ENCODE results near the gene OR2L5.

Gene OR2L5

GRCh38 chr1:248013229-248013710 lies at the start of gene OR2L5:
Gene OR2L5 (plus strand): TSS chr1:248013660. CDS start chr1:248021948, 8,288 bp downstream.
- no peak for DNase-seq

- DNase-seq, result no peak
Measured at GRCh38 chr1:247964933-247965332, 48.5 kb upstream of the OR2L5 start, which contains the start of gene OR2AK2. Gene OR2AK2 (plus strand): TSS chr1:247965233. CDS start chr1:247965377, 144 bp downstream.

GRCh38 chr1:247966532-247967204 lies 46.8 kb upstream of the OR2L5 start:
- DNase-seq, result no peak

- DNase-seq, result no peak
Measured at GRCh38 chr1:247992986-247993385, 20.5 kb upstream of the OR2L5 start.

- no peak for DNase-seq
Measured at GRCh38 chr1:247998811-247999210, 14.6 kb upstream of the OR2L5 start.

GRCh38 chr1:248000169-248000568 lies 13.3 kb upstream of the OR2L5 start:
- no peak for DNase-seq

GRCh38 chr1:248007778-248008177 lies 5.7 kb upstream of the OR2L5 start:
- no peak for DNase-seq

- no peak for DNase-seq
Measured at GRCh38 chr1:248009681-248010080, 3.8 kb upstream of the OR2L5 start.

GRCh38 chr1:248015803-248016202 lies 2.3 kb downstream of the OR2L5 start:
- DNase-seq, result no peak

- DNase-seq, result no peak
Measured at GRCh38 chr1:248029770-248030169, 16.3 kb downstream of the OR2L5 start, which contains the start of gene OR2L2. Gene OR2L2 (plus strand): TSS chr1:248030070. CDS start chr1:248038268, 8,198 bp downstream.

- no peak for DNase-seq
Measured at GRCh38 chr1:248045209-248045608, 31.7 kb downstream of the OR2L5 start.

GRCh38 chr1:248046536-248046935 lies 33.1 kb downstream of the OR2L5 start, which contains the start of gene OR2L3:
Gene OR2L3 (plus strand): TSS chr1:248046836. CDS start chr1:248060682, 13,846 bp downstream.
- no peak for DNase-seq

- DNase-seq, result no peak
Measured at GRCh38 chr1:248047008-248047407, 33.5 kb downstream of the OR2L5 start.

- no peak for DNase-seq
Measured at GRCh38 chr1:248054671-248055070, 41.2 kb downstream of the OR2L5 start.

- DNase-seq, result no peak
Measured at GRCh38 chr1:248055261-248055660, 41.8 kb downstream of the OR2L5 start.

GRCh38 chr1:248065071-248065470 lies 51.6 kb downstream of the OR2L5 start:
- DNase-seq, result no peak

- no peak for DNase-seq
Measured at GRCh38 chr1:248065604-248066003, 52.1 kb downstream of the OR2L5 start.
